ENCODE data around the gene PPT1. TPM values are rescaled to one million over a fixed set of nuclear protein-coding genes. Genes with fewer than 3 reads are reported as not detected.

The PPT1 gene
- polyA plus RNA-seq, 1 donor from 2014 or later = 64.6 TPM

DNA sequence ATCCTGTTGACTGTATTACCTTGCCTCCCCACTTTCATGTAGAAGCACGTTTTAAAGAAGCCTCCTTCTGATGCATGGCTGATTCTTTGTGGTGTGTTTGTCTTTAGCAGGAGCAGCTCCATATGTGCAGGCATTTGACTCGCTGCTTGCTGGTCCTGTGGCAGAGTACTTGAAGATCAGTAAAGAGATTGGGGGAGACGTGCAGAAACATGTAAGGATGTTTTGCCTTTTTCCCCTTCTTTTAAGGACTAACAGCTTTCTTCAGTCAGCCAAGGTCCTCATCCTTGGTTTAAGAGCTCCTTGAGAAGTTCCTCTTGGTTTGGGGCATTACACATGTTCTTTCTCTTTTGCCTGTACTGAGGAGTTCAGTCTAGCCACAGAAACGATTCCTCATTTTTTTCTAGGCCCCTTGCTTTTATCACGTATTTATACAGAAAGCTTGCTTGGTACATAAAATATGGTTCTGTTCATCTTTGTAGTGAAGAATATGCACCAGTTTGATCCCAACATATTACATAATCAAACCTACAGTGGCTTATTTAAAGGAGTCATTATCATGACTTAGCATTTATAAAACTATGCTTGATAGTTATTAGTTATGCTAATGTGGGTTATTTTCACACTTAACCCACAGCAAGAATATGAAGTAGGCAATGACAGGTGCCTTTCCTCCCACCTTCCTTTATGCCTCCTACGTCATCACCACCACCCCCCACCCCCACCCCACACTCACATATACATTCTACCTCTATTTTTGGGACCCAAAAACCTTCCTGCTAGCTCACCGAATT, 36.9 kb downstream of the PPT1 start:
- no peak overlapping the region for H3K27ac ChIP-seq (ENCODE audit: low read length)
- no peak overlapping the region for H3K4me2 ChIP-seq (ENCODE audit: low read length)
- H4K20me1 ChIP-seq (ENCODE audit: insufficient read depth) = no peaks in the 10 kb centered on the region
- H3F3A ChIP-seq (ENCODE audit: insufficient read depth, low read length, poor library complexity, severe bottlenecking) = no peaks in the 10 kb centered on the region
- H2AFZ ChIP-seq (ENCODE audit: low read depth, low read length) = no peak overlapping the region
- no peak overlapping the region for H3K9ac ChIP-seq (ENCODE audit: low read length)
- TF ChIP-seq SMC3 (conservative IDR thresholded peaks at IDR 0.05; ENCODE audit: poor library complexity) (no peak), CTCF (IDR thresholded peaks at IDR 0.05; ENCODE audit: poor library complexity, severe bottlenecking) (no peak), TAF1 (IDR thresholded peaks at IDR 0.05; ENCODE audit: low read depth) (no peak), RAD21 (conservative IDR thresholded peaks at IDR 0.05) (no peak)
- no peak overlapping the region for H3K4me3 ChIP-seq (ENCODE audit: low read length)
- no peaks in the 10 kb centered on the region for H3K9me3 ChIP-seq (ENCODE audit: low read length)
- peaks cover 6% of the 10 kb centered on the region for H3K79me2 ChIP-seq (replicated peaks; ENCODE audit: insufficient read depth, low read length)
- no peaks in the 10 kb centered on the region for H3K9me2 ChIP-seq (ENCODE audit: insufficient read depth, low read length)
- peaks cover 9% of the 10 kb centered on the region for H3K36me3 ChIP-seq (ENCODE audit: insufficient read depth, low read length)
- no peaks in the 10 kb centered on the region for H3K27me3 ChIP-seq (ENCODE audit: insufficient read depth, low read depth, low read length)

- H2AFZ ChIP-seq (ENCODE audit: low read depth, low read length) = no peak overlapping the region
- H4K20me1 ChIP-seq (ENCODE audit: insufficient read depth) = no peaks in the 10 kb centered on the region
- H3K79me2 ChIP-seq (replicated peaks; ENCODE audit: insufficient read depth, low read length) = peaks cover 6% of the 10 kb centered on the region
- H3F3A ChIP-seq (ENCODE audit: insufficient read depth, low read length, poor library complexity, severe bottlenecking) = no peaks in the 10 kb centered on the region
- no peaks in the 10 kb centered on the region for H3K9me3 ChIP-seq (ENCODE audit: low read length)
- H3K36me3 ChIP-seq (ENCODE audit: insufficient read depth, low read length) = peaks cover 9% of the 10 kb centered on the region
- no peaks in the 10 kb centered on the region for H3K9me2 ChIP-seq (ENCODE audit: insufficient read depth, low read length)
- TF ChIP-seq MXI1 (conservative IDR thresholded peaks at IDR 0.05; ENCODE audit: poor library complexity, severe bottlenecking) (no peak), EZH2 (IDR thresholded peaks at IDR 0.05; ENCODE audit: borderline replicate concordance, insufficient read depth, low read length, poor library complexity, severe bottlenecking) (no peak), SMC3 (conservative IDR thresholded peaks at IDR 0.05; ENCODE audit: poor library complexity) (no peak), EP300 (conservative IDR thresholded peaks at IDR 0.05; ENCODE audit: poor library complexity, severe bottlenecking) (no peak), TAF1 (IDR thresholded peaks at IDR 0.05; ENCODE audit: low read depth) (no peak), CTCF (IDR thresholded peaks at IDR 0.05; ENCODE audit: poor library complexity, severe bottlenecking) (no peak), RAD21 (conservative IDR thresholded peaks at IDR 0.05) (no peak), POLR2AphosphoS5 (IDR thresholded peaks at IDR 0.05) (no peak)
- TF ChIP-seq, protein P1, sequence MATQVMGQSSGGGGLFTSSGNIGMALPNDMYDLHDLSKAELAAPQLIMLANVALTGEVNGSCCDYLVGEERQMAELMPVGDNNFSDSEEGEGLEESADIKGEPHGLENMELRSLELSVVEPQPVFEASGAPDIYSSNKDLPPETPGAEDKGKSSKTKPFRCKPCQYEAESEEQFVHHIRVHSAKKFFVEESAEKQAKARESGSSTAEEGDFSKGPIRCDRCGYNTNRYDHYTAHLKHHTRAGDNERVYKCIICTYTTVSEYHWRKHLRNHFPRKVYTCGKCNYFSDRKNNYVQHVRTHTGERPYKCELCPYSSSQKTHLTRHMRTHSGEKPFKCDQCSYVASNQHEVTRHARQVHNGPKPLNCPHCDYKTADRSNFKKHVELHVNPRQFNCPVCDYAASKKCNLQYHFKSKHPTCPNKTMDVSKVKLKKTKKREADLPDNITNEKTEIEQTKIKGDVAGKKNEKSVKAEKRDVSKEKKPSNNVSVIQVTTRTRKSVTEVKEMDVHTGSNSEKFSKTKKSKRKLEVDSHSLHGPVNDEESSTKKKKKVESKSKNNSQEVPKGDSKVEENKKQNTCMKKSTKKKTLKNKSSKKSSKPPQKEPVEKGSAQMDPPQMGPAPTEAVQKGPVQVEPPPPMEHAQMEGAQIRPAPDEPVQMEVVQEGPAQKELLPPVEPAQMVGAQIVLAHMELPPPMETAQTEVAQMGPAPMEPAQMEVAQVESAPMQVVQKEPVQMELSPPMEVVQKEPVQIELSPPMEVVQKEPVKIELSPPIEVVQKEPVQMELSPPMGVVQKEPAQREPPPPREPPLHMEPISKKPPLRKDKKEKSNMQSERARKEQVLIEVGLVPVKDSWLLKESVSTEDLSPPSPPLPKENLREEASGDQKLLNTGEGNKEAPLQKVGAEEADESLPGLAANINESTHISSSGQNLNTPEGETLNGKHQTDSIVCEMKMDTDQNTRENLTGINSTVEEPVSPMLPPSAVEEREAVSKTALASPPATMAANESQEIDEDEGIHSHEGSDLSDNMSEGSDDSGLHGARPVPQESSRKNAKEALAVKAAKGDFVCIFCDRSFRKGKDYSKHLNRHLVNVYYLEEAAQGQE (IDR thresholded peaks at IDR 0.05; ENCODE audit: borderline replicate concordance) = no peak
- H3K27me3 ChIP-seq (ENCODE audit: insufficient read depth, low read depth, low read length) = no peaks in the 10 kb centered on the region
- no peak overlapping the region for H3K4me3 ChIP-seq (ENCODE audit: low read length)
- H3K9ac ChIP-seq (ENCODE audit: low read length) = no peak overlapping the region
- H3K4me2 ChIP-seq (ENCODE audit: low read length) = no peak overlapping the region
- no peak overlapping the region for H3K27ac ChIP-seq (ENCODE audit: low read length)
Measured at GRCh38 chr1:40059338-40059959, 37.6 kb downstream of the PPT1 start.
